ENCODE data around the gene HAUS3.
A peak's percentile ranks its signal among the peaks of the same experiment; 100 is the strongest.

Gene HAUS3

DNA sequence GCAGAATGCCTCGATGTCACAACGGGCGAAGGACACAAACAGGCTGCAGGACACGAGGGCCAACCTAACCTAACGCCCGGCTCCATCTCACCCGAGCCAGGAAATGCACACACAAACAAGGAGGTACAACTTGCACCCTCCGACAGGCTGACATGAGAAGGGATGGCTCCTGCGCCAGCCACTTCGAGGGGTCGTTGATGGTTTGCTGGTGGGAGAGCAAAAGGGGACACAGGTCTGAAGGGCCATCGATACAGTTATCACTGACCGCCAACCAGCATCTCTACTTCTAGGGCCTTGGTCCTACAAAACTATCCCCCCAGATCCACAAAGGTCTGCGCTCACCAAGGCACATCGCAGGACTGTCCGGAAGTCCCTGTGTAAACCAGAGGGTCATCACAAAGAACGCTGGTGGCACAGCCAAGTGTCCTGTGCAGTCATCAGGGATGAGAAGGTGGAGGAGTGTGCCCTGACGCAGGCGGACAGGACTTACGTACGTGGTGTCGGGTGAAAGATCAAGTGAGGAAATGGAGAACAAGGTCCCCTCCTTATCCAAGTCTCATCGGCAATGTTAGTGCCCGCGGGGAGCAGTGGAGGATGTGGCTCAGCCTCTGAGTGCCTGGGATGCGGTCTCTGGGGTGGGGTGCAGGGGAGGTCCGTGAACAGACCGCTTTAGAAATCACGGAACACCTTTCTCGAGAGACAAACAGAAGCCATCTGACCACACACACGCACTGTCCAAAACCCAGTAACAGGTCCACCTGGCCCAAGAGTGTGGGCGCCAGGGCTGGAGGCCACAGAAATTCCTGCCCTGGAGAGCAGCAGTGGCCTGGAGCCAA, 13.0 kb upstream of the HAUS3 start:
- TF ChIP-seq, protein P1, sequence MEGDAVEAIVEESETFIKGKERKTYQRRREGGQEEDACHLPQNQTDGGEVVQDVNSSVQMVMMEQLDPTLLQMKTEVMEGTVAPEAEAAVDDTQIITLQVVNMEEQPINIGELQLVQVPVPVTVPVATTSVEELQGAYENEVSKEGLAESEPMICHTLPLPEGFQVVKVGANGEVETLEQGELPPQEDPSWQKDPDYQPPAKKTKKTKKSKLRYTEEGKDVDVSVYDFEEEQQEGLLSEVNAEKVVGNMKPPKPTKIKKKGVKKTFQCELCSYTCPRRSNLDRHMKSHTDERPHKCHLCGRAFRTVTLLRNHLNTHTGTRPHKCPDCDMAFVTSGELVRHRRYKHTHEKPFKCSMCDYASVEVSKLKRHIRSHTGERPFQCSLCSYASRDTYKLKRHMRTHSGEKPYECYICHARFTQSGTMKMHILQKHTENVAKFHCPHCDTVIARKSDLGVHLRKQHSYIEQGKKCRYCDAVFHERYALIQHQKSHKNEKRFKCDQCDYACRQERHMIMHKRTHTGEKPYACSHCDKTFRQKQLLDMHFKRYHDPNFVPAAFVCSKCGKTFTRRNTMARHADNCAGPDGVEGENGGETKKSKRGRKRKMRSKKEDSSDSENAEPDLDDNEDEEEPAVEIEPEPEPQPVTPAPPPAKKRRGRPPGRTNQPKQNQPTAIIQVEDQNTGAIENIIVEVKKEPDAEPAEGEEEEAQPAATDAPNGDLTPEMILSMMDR (IDR thresholded peaks at IDR 0.05; ENCODE audit: low read depth, low read length), result no peak
- Histone ChIP-seq H3K27ac (no peak overlapping the region), H3K9me3 (ENCODE audit: severe bottlenecking) (no peaks in the 10 kb centered on the region), H3K36me3 (peaks cover 66% of the 10 kb centered on the region), H3K27me3 (ENCODE audit: insufficient read depth, low read depth, severe bottlenecking) (no peaks in the 10 kb centered on the region), H3K4me3 (ENCODE audit: low read depth, low read length) (no peak overlapping the region)
- no peak for DNase-seq

DNA sequence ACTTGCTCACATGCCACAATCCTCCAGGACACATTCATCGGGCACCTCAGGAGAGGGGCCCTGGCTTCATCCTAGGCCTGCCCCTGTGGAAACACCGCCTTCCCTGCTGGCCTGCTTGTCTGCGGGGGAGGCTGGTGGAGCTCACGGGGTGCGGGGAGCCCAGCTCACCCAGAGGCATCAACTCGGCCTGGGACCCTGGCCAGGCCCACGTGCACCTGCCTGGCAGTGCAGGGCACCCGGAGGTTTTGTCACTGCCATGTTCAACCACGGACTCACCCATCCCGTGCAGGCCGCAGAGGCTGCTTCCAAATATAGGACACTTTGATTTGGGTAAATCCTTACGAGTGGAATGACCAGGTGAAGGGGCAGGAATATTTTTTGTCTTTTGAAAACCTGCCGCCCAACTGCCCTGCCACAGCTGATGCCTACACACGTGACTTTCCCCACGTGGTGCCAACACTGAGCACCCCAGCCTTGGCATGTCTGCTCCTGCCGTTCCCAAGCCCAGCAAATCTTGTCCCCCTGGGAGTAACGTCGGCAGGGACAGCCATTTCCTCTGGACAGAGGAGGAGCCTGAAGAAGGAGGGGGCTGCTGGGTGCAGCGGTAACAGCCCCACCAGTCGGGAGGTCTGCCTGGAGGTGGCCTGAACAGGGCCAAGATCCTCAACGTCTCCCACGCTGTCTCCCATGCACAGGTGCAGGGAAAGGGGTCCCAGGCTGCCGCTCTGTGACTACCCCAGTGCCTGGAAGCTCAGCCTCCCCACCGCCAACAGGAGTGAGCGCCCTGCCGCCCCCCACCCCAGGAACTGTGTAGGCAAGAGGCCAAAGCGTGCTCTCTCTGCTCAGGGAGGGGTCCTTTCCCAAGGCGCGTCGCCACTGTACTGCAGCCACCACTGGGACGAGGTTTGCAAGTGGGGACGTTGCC, 11.5 kb upstream of the HAUS3 start:
- TF ChIP-seq, protein P1 (IDR thresholded peaks at IDR 0.05; ENCODE audit: low read depth, low read length), result no peak
- H3K9me3 ChIP-seq (ENCODE audit: severe bottlenecking), result no peaks in the 10 kb centered on the region
- H3K4me3 ChIP-seq (ENCODE audit: low read depth, low read length), result no peak overlapping the region
- no peak for DNase-seq
- H3K27ac ChIP-seq, result no peak overlapping the region
- no peaks in the 10 kb centered on the region for H3K27me3 ChIP-seq (ENCODE audit: insufficient read depth, low read depth, severe bottlenecking)
- peaks cover 59% of the 10 kb centered on the region for H3K36me3 ChIP-seq

DNA sequence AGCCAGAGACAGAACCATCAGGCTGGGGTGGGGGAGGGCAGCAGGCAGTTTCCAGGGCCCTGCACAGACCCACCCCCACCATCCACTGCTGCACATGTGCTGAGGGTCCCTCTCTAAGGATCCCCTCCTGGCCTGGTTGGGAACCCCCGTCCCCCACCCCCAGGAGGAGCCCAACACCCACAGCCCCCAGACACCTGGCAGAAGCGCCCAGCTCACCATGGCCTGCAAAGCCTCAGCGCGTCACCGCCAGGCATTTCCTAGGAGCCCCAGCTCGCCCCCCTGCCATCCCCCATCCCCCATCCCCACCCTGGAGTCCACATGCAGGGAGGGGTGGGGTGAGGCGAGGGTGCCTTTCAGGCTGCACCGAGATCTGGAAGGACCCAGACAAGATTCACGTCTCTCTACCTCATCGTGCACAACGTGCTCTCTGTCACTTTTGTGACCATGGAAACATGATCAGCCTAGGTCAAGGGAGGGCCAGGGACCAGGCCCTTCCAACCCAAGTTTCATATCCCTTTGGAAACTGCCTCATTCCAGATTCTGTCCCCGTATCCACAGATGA, 10.7 kb upstream of the HAUS3 start:
- TF ChIP-seq, protein P1 (IDR thresholded peaks at IDR 0.05; ENCODE audit: low read depth, low read length), result no peak
- Histone ChIP-seq H3K27me3 (ENCODE audit: insufficient read depth, low read depth, severe bottlenecking) (no peaks in the 10 kb centered on the region), H3K9me3 (ENCODE audit: severe bottlenecking) (no peaks in the 10 kb centered on the region), H3K36me3 (peaks cover 51% of the 10 kb centered on the region), H3K27ac (no peak overlapping the region), H3K4me3 (ENCODE audit: low read depth, low read length) (no peak overlapping the region)
- peak; percentile 6 for DNase-seq

DNA sequence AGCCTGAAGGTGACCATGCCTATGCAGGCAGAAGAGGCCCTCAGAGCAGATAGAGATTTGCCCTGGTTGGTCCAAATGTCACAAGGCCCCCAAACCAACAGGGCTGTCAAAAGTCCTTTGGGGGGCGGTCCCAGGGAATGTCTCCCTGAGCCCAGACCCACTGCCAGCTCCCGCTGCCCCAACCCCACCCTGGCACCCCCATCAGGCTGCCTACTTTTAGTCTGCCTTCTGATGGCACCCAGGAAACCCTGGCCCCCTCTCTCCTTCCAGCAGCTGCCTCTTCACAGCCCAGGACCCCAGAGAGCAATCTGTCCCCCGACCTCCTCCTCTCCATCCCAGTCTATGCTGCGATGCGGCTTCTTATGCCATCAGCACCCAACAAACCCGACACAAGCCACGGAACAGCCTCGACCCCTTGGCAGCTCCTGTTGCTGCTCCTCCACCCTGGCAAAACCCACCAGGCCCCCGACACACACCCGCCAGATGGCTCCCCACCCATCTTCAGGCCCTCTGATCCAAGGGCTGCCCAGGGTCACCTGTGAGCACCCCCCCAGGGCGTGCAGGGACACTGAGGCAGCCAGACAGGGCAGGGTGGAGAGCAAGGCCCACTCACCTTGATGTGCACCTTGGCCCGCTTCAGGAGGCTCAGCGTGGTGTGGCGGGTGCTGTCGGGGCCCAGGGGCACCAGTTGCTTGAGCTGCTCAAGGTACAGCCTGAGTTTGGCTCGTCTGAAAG, 10.0 kb upstream of the HAUS3 start:
- TF ChIP-seq, protein P1 (IDR thresholded peaks at IDR 0.05; ENCODE audit: low read depth, low read length), result no peak
- Histone ChIP-seq H3K9me3 (ENCODE audit: severe bottlenecking) (no peaks in the 10 kb centered on the region), H3K4me3 (ENCODE audit: low read depth, low read length) (no peak overlapping the region), H3K27ac (no peak overlapping the region), H3K36me3 (peaks cover 45% of the 10 kb centered on the region), H3K27me3 (ENCODE audit: insufficient read depth, low read depth, severe bottlenecking) (no peaks in the 10 kb centered on the region)
- peak; percentile 7 for DNase-seq

DNA sequence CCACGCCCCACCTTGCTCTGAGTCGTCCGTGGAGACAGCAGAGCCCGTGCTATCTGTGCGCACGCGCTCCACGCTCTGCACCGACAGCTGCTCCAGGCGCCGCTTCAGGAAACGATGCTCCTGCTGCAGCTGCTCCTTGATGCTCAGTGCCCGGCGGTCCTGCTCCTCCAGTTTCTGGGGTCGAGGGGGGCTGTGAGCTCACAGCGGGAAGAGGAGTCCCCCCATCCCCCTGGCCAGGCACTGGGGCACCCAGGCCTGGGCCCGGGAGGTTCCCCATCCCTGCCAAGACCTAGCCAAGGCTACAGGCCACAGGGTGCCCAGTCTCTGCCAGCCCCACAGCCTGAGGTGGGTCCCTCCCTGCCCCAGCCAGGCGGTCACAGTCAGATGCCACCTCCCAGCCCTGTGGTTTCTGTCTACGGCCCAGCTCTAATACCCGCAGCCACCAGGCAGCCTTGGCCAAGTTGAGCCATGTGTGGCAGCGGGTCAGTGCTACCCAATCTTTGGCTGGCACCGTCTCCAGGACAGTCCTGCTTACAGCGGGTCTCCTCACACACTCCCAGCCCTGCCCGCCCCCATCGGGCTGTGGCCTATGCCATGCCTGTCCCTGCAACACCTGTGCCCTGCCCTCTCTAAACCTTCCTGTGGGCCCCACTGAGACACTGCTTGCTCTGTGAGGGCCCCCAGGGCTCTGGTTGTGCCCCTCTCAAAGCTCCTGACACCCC, 9.3 kb upstream of the HAUS3 start:
- no peak overlapping the region for H3K27ac ChIP-seq
- H3K9me3 ChIP-seq (ENCODE audit: severe bottlenecking), result no peaks in the 10 kb centered on the region
- no peak overlapping the region for H3K4me3 ChIP-seq (ENCODE audit: low read depth, low read length)
- DNase-seq, result peak; percentile 7
- H3K36me3 ChIP-seq, result peaks cover 42% of the 10 kb centered on the region
- no peaks in the 10 kb centered on the region for H3K27me3 ChIP-seq (ENCODE audit: insufficient read depth, low read depth, severe bottlenecking)
- TF ChIP-seq, protein P1 (IDR thresholded peaks at IDR 0.05; ENCODE audit: low read depth, low read length), result no peak
